Calu3 (cell line): Measurements from ENCODE around the gene POU2F2. TPM values are rescaled to one million over a fixed set of nuclear protein-coding genes. Genes with fewer than 3 reads are reported as not detected.

ENCODE experiments used
- BruUV-seq: library from RNA; stranded (reverse); fragments of 400-500 nt; replicated peaks from 2 replicates; lab custom pipeline; 2021; lab: Mats Ljungman, UMichigan
- CTCF ChIA-PET: fragments of 300-600 bp; sonication (Branson Sonifier 250); formaldehyde crosslinking; loops from one replicate; lab custom pipeline; 2022; ENCODE audit warnings: antibody characterized with exemption; lab: Charles Lee
- DNase-seq: peaks from one replicate; pipeline ENCODE4 v3.0.0; 2022
- H3K27ac Mint-ChIP-seq: one replicate; pipeline ENCODE4 v1.8.0; 2022; ENCODE audit warnings: mixed read lengths; ENCODE audit not compliant: unreplicated experiment
- H3K27me3 Mint-ChIP-seq: one replicate; pipeline ENCODE4 v1.8.0; 2022; ENCODE audit warnings: mixed read lengths; ENCODE audit not compliant: unreplicated experiment
- H3K36me3 Mint-ChIP-seq: one replicate; pipeline ENCODE4 v1.8.0; 2022; ENCODE audit warnings: mild to moderate bottlenecking, moderate library complexity, mixed read lengths; ENCODE audit not compliant: insufficient read depth, unreplicated experiment
- H3K4me1 Mint-ChIP-seq: one replicate; pipeline ENCODE4 v1.8.0; 2022; ENCODE audit warnings: mild to moderate bottlenecking, low read depth, mixed read lengths; ENCODE audit not compliant: unreplicated experiment
- H3K4me3 Mint-ChIP-seq: one replicate; pipeline ENCODE4 v1.8.0; 2022; ENCODE audit warnings: mild to moderate bottlenecking, low read depth, moderate library complexity, mixed read lengths; ENCODE audit not compliant: unreplicated experiment
- H3K9me3 Mint-ChIP-seq: one replicate; pipeline ENCODE4 v1.8.0; 2022; ENCODE audit warnings: low read depth, mixed read lengths; ENCODE audit not compliant: unreplicated experiment
- CTCF ChIP-seq: fragments of 200-600 bp; IDR thresholded peaks from one replicate; pipeline ENCODE4 v1.8.0; 2022; ENCODE audit warnings: antibody characterized with exemption; ENCODE audit not compliant: unreplicated experiment
- intact Hi-C: fragments of 100-400 bp; cut with micrococcal nuclease; formaldehyde crosslinking; loops from one replicate; pipeline ENCODE4 v1.10.0; 2022; ENCODE audit not compliant: unreplicated experiment
- total RNA-seq: library from RNA; stranded (reverse); gene quantifications from 2 replicates; pipeline ENCODE4 v1.2.3, GENCODE V29; 2022

POU2F2 gene
- total RNA-seq, 1 experiment from 2014 or later = 4.6 TPM

GRCh38 chr19:42096255-42096837 is 35.9 kb downstream of the POU2F2 start:
- no peaks in the 10 kb centered on the region for H3K27me3 Mint-ChIP-seq
- no peak overlapping the region for H3K27ac Mint-ChIP-seq
- H3K9me3 Mint-ChIP-seq = no peaks in the 10 kb centered on the region
- TF ChIP-seq CTCF = no peak
- CTCF ChIA-PET = interaction anchor here (0.6 to 0.9 kb wide), 3 partner anchors 48 to 208 kb away, joined by 3 to 5 read pairs (median 3); no protein-coding TSS in a partner anchor
- no peak overlapping the region for H3K4me3 Mint-ChIP-seq
- no peak for DNase-seq
- H3K4me1 Mint-ChIP-seq = no peaks in the 10 kb centered on the region
- no TSS peak for BruUV-seq
- H3K36me3 Mint-ChIP-seq = no peaks in the 10 kb centered on the region
- intact Hi-C loops = loop anchor here (10.0 kb wide), 1 partner anchor 102 kb away; the partner anchor contains the start of gene ATP1A3

- DNase-seq = no peak
- Mint-ChIP-seq H3K4me3 (no peak overlapping the region), H3K9me3 (no peaks in the 10 kb centered on the region), H3K27me3 (no peaks in the 10 kb centered on the region), H3K36me3 (no peaks in the 10 kb centered on the region), H3K4me1 (no peaks in the 10 kb centered on the region), H3K27ac (no peak overlapping the region)
- intact Hi-C loops = loop anchor here (10.0 kb wide), 1 partner anchor 101 kb away; the partner anchor contains the start of gene ATP1A3
- BruUV-seq = no TSS peak
- TF ChIP-seq CTCF = no peak
- CTCF ChIA-PET = interaction anchor here (0.6 to 0.7 kb wide), 2 partner anchors 48 to 223 kb away, joined by 5 read pairs; no protein-coding TSS in a partner anchor
Observed at GRCh38 chr19:42095814-42096230, 36.4 kb downstream of the POU2F2 start.

DNA sequence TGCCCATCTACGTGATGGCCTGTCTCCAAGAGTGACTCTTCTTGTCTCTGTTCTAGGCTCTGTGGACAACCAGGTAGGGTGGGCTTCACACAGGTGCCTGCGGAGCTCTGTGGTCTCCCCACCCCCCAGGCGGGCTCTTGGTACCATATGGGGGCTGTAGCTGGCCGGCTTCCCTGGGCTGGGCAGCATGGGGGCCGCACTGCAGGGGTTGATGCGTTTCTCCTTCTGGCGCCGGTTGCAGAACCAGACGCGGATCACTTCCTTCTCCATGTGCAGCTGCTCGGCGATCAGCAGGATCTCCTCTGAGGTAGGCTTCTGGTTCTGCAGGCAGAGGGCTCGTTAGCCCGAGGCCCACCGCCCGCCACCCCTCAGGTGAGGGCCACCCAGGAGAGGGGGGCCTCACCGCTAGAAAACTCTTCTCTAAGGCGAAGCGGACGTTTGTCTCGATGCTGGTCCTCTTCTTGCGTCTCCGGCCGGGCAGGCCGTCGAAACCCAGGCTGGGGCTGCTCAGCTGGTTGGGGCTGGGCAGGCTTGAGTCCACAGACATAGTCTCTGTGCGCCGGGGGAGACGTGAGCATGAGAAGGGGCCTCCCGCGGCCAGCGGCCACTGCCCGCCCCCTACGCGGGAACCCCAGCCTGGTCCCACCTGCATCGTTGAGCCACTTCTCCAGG is 37.0 kb downstream of the POU2F2 start:
- Mint-ChIP-seq H3K27me3 (no peaks in the 10 kb centered on the region), H3K36me3 (no peaks in the 10 kb centered on the region), H3K4me3 (no peak overlapping the region), H3K9me3 (no peaks in the 10 kb centered on the region), H3K4me1 (no peaks in the 10 kb centered on the region), H3K27ac (no peak overlapping the region)
- DNase-seq = no peak
- BruUV-seq = no TSS peak
- no peak for TF ChIP-seq CTCF
- CTCF ChIA-PET = interaction anchor here (0.6 to 0.7 kb wide), 2 partner anchors 49 to 223 kb away, joined by 5 read pairs; no protein-coding TSS in a partner anchor
- intact Hi-C loops = loop anchor here (10.0 kb wide), 1 partner anchor 100 kb away; the partner anchor contains the start of gene ATP1A3

DNA sequence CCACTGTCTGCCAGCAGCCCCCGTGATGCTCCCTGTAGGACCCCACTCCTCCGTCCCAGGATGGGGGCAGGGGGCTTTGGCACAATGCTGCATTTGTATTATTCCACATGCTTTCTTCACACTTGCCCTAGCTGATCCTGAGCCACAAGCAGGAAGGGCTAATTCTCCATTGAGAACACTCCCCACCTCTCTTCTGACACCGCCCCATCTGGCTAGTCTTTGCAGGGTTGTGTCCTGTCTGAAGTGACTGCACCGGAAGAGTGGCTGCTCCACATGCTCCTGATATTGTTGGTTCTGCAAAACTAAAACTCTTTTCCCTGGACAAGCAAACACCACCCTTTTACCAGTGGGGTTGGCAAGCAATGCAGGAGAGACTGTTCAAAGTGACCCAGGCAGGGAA is 38.3 kb downstream of the POU2F2 start:
- CTCF ChIA-PET = no interaction called here
- BruUV-seq = no TSS peak

More for the DNA sequence above, 38.3 kb downstream of the POU2F2 start:
- no peak overlapping the region for H3K4me3 Mint-ChIP-seq
- TF ChIP-seq CTCF = no peak
- peaks cover 1% of the 10 kb centered on the region for H3K4me1 Mint-ChIP-seq
- no peaks in the 10 kb centered on the region for H3K36me3 Mint-ChIP-seq
- H3K27me3 Mint-ChIP-seq = no peaks in the 10 kb centered on the region
- H3K27ac Mint-ChIP-seq = no peak overlapping the region
- DNase-seq = no peak
- no peaks in the 10 kb centered on the region for H3K9me3 Mint-ChIP-seq
- intact Hi-C loops = loop anchor here (10.0 kb wide), 1 partner anchor 99 kb away; the partner anchor contains the start of gene ATP1A3
